ENCODE measurements around the gene FGD3. TPM values are rescaled to one million over a fixed set of nuclear protein-coding genes. Genes with fewer than 3 reads are reported as not detected.

The FGD3 gene
- total and polyA plus RNA-seq, 4 donors = 1.6 to 6.2 (median 3.6) TPM

DNA sequence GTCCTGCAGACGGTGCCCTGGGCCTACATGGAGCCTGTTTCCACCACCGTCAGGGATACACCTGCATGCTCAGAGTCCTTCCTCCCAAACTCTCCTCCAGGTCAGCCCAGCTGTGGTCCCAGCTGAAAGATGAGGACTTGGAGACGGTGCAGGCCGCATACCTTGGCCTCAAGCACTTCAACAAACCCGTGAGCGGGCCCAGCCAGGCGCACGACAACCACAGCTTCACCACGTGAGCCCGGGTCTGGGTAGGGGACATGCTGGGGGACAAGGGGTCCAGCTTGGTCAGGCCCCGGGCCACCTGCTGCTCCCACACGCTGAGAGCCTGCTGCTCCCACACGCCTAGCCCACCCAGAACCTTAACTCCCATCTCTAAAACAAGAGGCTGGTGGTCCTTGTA, 132.0 kb downstream of the FGD3 start:
- Histone ChIP-seq H3K27ac (ENCODE audit: low read depth in 1 of 2, low read length in 2 of 2) (no peak overlapping the region), H3K9me3 (ENCODE audit: control insufficient read depth in 4 of 4, low read length in 3 of 4) (no peaks in the 10 kb centered on the region), H3K36me3 (ENCODE audit: control insufficient read depth in 4 of 4, insufficient read depth in 3 of 4, low read depth in 1 of 4, low read length in 3 of 4) (peaks cover 0 to 5% (median 0%) of the 10 kb centered on the region in 4 donors), H3K4me3 (ENCODE audit: low read depth in 1 of 3, low read length in 3 of 3) (no peak overlapping the region), H3K4me1 (ENCODE audit: control insufficient read depth in 4 of 4, insufficient read depth in 4 of 4, low read length in 3 of 4) (no peaks in the 10 kb centered on the region), H3K9ac (ENCODE audit: low read depth in 1 of 2, low read length in 2 of 2) (no peak overlapping the region), H3K27me3 (ENCODE audit: control insufficient read depth in 4 of 4, insufficient read depth in 4 of 4, low read length in 3 of 4) (no peaks in the 10 kb centered on the region)
- no peak for DNase-seq (ENCODE audit: low spot score)
- 97% methylated on average over 13 of the region's 13 CpGs for WGBS
- TF ChIP-seq HNF4G (IDR thresholded peaks at IDR 0.05) (no peak), FOXA2 (IDR thresholded peaks at IDR 0.05) (no peak), RXRA (IDR thresholded peaks at IDR 0.05) (no peak), GABPA (IDR thresholded peaks at IDR 0.05 in 1 of 2, conservative IDR thresholded peaks at IDR 0.05 in 1 of 2) (no peak), JUND (IDR thresholded peaks at IDR 0.05) (no peak), HNF4A (conservative IDR thresholded peaks at IDR 0.05) (no peak), EGR1 (IDR thresholded peaks at IDR 0.05; ENCODE audit: low read depth in 2 of 2) (no peak), FOXA1 (IDR thresholded peaks at IDR 0.05) (no peak), YY1 (IDR thresholded peaks at IDR 0.05) (no peak), TAF1 (conservative IDR thresholded peaks at IDR 0.05) (no peak), NR2F2 (IDR thresholded peaks at IDR 0.05) (no peak), SP1 (IDR thresholded peaks at IDR 0.05) (no peak), RAD21 (IDR thresholded peaks at IDR 0.05) (no peak)
- TF ChIP-seq, protein P1, sequence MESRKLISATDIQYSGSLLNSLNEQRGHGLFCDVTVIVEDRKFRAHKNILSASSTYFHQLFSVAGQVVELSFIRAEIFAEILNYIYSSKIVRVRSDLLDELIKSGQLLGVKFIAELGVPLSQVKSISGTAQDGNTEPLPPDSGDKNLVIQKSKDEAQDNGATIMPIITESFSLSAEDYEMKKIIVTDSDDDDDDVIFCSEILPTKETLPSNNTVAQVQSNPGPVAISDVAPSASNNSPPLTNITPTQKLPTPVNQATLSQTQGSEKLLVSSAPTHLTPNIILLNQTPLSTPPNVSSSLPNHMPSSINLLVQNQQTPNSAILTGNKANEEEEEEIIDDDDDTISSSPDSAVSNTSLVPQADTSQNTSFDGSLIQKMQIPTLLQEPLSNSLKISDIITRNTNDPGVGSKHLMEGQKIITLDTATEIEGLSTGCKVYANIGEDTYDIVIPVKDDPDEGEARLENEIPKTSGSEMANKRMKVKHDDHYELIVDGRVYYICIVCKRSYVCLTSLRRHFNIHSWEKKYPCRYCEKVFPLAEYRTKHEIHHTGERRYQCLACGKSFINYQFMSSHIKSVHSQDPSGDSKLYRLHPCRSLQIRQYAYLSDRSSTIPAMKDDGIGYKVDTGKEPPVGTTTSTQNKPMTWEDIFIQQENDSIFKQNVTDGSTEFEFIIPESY (IDR thresholded peaks at IDR 0.05) = no peak
- TF ChIP-seq, protein P2, sequence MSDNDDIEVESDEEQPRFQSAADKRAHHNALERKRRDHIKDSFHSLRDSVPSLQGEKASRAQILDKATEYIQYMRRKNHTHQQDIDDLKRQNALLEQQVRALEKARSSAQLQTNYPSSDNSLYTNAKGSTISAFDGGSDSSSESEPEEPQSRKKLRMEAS (IDR thresholded peaks at IDR 0.05) = no peak
- TF ChIP-seq, protein P3, sequence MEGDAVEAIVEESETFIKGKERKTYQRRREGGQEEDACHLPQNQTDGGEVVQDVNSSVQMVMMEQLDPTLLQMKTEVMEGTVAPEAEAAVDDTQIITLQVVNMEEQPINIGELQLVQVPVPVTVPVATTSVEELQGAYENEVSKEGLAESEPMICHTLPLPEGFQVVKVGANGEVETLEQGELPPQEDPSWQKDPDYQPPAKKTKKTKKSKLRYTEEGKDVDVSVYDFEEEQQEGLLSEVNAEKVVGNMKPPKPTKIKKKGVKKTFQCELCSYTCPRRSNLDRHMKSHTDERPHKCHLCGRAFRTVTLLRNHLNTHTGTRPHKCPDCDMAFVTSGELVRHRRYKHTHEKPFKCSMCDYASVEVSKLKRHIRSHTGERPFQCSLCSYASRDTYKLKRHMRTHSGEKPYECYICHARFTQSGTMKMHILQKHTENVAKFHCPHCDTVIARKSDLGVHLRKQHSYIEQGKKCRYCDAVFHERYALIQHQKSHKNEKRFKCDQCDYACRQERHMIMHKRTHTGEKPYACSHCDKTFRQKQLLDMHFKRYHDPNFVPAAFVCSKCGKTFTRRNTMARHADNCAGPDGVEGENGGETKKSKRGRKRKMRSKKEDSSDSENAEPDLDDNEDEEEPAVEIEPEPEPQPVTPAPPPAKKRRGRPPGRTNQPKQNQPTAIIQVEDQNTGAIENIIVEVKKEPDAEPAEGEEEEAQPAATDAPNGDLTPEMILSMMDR (IDR thresholded peaks at IDR 0.05; ENCODE audit: low read depth, low read length, missing input control) = no peak
- TF ChIP-seq, protein P4, sequence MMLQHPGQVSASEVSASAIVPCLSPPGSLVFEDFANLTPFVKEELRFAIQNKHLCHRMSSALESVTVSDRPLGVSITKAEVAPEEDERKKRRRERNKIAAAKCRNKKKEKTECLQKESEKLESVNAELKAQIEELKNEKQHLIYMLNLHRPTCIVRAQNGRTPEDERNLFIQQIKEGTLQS (IDR thresholded peaks at IDR 0.05) = no peak
- TF ChIP-seq, protein P5, sequence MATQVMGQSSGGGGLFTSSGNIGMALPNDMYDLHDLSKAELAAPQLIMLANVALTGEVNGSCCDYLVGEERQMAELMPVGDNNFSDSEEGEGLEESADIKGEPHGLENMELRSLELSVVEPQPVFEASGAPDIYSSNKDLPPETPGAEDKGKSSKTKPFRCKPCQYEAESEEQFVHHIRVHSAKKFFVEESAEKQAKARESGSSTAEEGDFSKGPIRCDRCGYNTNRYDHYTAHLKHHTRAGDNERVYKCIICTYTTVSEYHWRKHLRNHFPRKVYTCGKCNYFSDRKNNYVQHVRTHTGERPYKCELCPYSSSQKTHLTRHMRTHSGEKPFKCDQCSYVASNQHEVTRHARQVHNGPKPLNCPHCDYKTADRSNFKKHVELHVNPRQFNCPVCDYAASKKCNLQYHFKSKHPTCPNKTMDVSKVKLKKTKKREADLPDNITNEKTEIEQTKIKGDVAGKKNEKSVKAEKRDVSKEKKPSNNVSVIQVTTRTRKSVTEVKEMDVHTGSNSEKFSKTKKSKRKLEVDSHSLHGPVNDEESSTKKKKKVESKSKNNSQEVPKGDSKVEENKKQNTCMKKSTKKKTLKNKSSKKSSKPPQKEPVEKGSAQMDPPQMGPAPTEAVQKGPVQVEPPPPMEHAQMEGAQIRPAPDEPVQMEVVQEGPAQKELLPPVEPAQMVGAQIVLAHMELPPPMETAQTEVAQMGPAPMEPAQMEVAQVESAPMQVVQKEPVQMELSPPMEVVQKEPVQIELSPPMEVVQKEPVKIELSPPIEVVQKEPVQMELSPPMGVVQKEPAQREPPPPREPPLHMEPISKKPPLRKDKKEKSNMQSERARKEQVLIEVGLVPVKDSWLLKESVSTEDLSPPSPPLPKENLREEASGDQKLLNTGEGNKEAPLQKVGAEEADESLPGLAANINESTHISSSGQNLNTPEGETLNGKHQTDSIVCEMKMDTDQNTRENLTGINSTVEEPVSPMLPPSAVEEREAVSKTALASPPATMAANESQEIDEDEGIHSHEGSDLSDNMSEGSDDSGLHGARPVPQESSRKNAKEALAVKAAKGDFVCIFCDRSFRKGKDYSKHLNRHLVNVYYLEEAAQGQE (IDR thresholded peaks at IDR 0.05) = no peak

Measured in liver (tissue), 9 donors.